Measurements from ENCODE around the gene IFITM2.

IFITM2 gene

GRCh38 chr11:350723-351255 lies 43.2 kb downstream of the IFITM2 start:
- Histone ChIP-seq H3K79me2 (ENCODE audit: low read length) (no peaks in the 10 kb centered on the region), H3K4me2 (ENCODE audit: low read length) (peak overlapping the region; percentile 79), H3K27ac (ENCODE audit: low read length) (peak overlapping the region; percentile 22; the same call in 1 of the 2 replicates), H4K20me1 (ENCODE audit: insufficient read depth, low read length) (no peaks in the 10 kb centered on the region), H3K27me3 (ENCODE audit: low read depth, low read length) (peaks cover 5% of the 10 kb centered on the region; the same call in 1 of the 2 replicates), H3K4me1 (ENCODE audit: low read length) (peaks cover 41% of the 10 kb centered on the region), H3K9me3 (ENCODE audit: insufficient read depth, low read length) (no peaks in the 10 kb centered on the region), H3K9ac (ENCODE audit: low read length) (peak overlapping the region; percentile 51), H3K4me3 (ENCODE audit: low read length) (peak overlapping the region; percentile 53), H3K36me3 (replicated peaks; ENCODE audit: low read depth, low read length) (no peaks in the 10 kb centered on the region), H2AFZ (ENCODE audit: low read depth, low read length) (peak overlapping the region; percentile 75)
- no peak for TF ChIP-seq EZH2phosphoT487 (IDR thresholded peaks at IDR 0.05; ENCODE audit: low read depth)
- TF ChIP-seq, protein P1, sequence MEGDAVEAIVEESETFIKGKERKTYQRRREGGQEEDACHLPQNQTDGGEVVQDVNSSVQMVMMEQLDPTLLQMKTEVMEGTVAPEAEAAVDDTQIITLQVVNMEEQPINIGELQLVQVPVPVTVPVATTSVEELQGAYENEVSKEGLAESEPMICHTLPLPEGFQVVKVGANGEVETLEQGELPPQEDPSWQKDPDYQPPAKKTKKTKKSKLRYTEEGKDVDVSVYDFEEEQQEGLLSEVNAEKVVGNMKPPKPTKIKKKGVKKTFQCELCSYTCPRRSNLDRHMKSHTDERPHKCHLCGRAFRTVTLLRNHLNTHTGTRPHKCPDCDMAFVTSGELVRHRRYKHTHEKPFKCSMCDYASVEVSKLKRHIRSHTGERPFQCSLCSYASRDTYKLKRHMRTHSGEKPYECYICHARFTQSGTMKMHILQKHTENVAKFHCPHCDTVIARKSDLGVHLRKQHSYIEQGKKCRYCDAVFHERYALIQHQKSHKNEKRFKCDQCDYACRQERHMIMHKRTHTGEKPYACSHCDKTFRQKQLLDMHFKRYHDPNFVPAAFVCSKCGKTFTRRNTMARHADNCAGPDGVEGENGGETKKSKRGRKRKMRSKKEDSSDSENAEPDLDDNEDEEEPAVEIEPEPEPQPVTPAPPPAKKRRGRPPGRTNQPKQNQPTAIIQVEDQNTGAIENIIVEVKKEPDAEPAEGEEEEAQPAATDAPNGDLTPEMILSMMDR (IDR thresholded peaks at IDR 0.05; ENCODE audit: low read depth, low read length): no peak

GRCh38 chr11:351411-351810 lies 43.8 kb downstream of the IFITM2 start:
- peak overlapping the region; percentile 75; the same call in 1 of the 2 replicates for H2AFZ ChIP-seq (ENCODE audit: low read depth, low read length)
- H3K27ac ChIP-seq (ENCODE audit: low read length): no peak overlapping the region
- H3K9ac ChIP-seq (ENCODE audit: low read length): peak overlapping the region; percentile 51; the same call in 1 of the 2 replicates

DNA sequence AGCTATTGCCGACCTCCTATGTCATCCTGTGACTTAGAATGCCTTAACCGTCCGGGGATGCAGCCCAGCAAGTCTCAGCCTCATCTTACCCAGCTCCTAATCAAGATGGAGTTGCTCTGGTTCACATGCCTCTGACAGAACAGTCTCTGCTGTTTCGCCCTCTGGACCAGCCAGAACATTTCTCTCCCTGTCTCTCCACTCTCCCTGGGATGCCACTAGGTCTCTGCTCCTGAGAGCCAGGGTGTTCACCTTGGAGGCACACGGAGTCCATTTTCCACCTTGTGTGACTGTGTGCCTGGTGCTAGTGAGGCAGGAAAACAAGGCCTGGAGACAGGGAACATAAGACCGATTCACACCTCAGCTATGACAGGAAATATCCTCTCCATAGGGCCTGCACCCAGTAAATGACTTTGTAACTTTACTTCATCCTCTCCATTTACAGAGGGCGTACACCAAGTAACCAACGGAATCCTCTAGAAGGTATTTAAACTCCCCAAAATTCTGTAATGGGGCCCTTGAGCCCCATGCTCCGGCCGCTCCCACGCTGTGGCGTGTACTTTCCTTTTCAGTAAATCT lies 44.9 kb downstream of the IFITM2 start:
- Histone ChIP-seq H3K9me3 (ENCODE audit: insufficient read depth, low read length) (no peaks in the 10 kb centered on the region), H2AFZ (ENCODE audit: low read depth, low read length) (no peak overlapping the region), H3K4me2 (ENCODE audit: low read length) (no peak overlapping the region), H3K36me3 (replicated peaks; ENCODE audit: low read depth, low read length) (no peaks in the 10 kb centered on the region), H4K20me1 (ENCODE audit: insufficient read depth, low read length) (no peaks in the 10 kb centered on the region), H3K27me3 (ENCODE audit: low read depth, low read length) (0 out of 2 replicates have a peak, but pooled peaks cover 5% of the 10 kb centered on the region), H3K9ac (ENCODE audit: low read length) (no peak overlapping the region), H3K4me1 (ENCODE audit: low read length) (peaks cover 42% of the 10 kb centered on the region), H3K4me3 (ENCODE audit: low read length) (no peak overlapping the region), H3K79me2 (ENCODE audit: low read length) (no peaks in the 10 kb centered on the region), H3K27ac (ENCODE audit: low read length) (no peak overlapping the region)
- TF ChIP-seq EZH2phosphoT487 (IDR thresholded peaks at IDR 0.05; ENCODE audit: low read depth): no peak
- TF ChIP-seq, protein P1 (IDR thresholded peaks at IDR 0.05; ENCODE audit: low read depth, low read length): no peak

More at GRCh38 chr11:351411-351810, 43.8 kb downstream of the IFITM2 start:
- H3K27me3 ChIP-seq (ENCODE audit: low read depth, low read length): peaks cover 5% of the 10 kb centered on the region; the same call in 1 of the 2 replicates
- H4K20me1 ChIP-seq (ENCODE audit: insufficient read depth, low read length): no peaks in the 10 kb centered on the region
- peaks cover 42% of the 10 kb centered on the region for H3K4me1 ChIP-seq (ENCODE audit: low read length)
- TF ChIP-seq, protein P1 (IDR thresholded peaks at IDR 0.05; ENCODE audit: low read depth, low read length): no peak
- no peak for TF ChIP-seq EZH2phosphoT487 (IDR thresholded peaks at IDR 0.05; ENCODE audit: low read depth)
- H3K36me3 ChIP-seq (replicated peaks; ENCODE audit: low read depth, low read length): no peaks in the 10 kb centered on the region
- H3K79me2 ChIP-seq (ENCODE audit: low read length): no peaks in the 10 kb centered on the region
- no peak overlapping the region for H3K4me3 ChIP-seq (ENCODE audit: low read length)
- H3K4me2 ChIP-seq (ENCODE audit: low read length): peak overlapping the region; percentile 79
- H3K9me3 ChIP-seq (ENCODE audit: insufficient read depth, low read length): no peaks in the 10 kb centered on the region

GRCh38 chr11:353179-353873 lies 45.7 kb downstream of the IFITM2 start:
- Histone ChIP-seq H2AFZ (ENCODE audit: low read depth, low read length) (no peak overlapping the region), H3K9me3 (ENCODE audit: insufficient read depth, low read length) (no peaks in the 10 kb centered on the region), H3K4me2 (ENCODE audit: low read length) (no peak overlapping the region), H3K4me1 (ENCODE audit: low read length) (peaks cover 39% of the 10 kb centered on the region), H3K9ac (ENCODE audit: low read length) (no peak overlapping the region), H3K79me2 (ENCODE audit: low read length) (no peaks in the 10 kb centered on the region), H3K4me3 (ENCODE audit: low read length) (no peak overlapping the region), H4K20me1 (ENCODE audit: insufficient read depth, low read length) (no peaks in the 10 kb centered on the region), H3K27ac (ENCODE audit: low read length) (no peak overlapping the region), H3K27me3 (ENCODE audit: low read depth, low read length) (no peaks in the 10 kb centered on the region), H3K36me3 (replicated peaks; ENCODE audit: low read depth, low read length) (no peaks in the 10 kb centered on the region)
- TF ChIP-seq, protein P1 (IDR thresholded peaks at IDR 0.05; ENCODE audit: low read depth, low read length): no peak
- TF ChIP-seq EZH2phosphoT487 (IDR thresholded peaks at IDR 0.05; ENCODE audit: low read depth): no peak
